NT2/D1 (cell line): Measurements from ENCODE around the gene DIP2A.

Source experiments
- YY1 ChIP-seq: IDR thresholded peaks from 2 replicates; pipeline ENCODE4 v1.6.1; 2011; ENCODE audit not compliant: insufficient read length, insufficient read depth
- ZNF274 ChIP-seq: IDR thresholded peaks from 2 replicates; pipeline ENCODE4 v1.6.1; 2011; ENCODE audit warnings: mild to moderate bottlenecking, low read depth, low read length

DNA sequence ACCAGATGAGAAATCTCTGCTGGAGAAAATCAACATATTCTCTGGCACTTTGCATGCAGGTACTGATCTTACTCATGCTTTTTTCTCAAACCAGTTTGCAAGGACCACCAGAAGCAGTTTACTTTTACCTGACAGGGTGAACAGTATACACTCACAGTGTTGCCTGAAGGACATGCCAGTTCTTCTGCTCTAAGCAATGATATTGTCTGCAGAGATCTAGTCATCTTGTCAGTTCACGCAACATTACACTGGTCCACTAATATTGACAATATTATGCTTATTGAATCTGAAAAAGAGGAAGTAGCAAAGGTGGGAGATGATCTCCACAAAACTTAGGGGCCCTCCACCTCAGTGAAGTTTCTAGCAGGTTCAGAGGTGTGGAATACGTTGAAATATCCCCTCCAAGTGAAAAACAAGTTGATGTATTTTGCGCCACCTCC, 150.0 kb downstream of the DIP2A start:
- TF ChIP-seq ZNF274, result no peak
- TF ChIP-seq YY1, result no peak
